GM23338 (cell line): Measurements from ENCODE around the gene GRK5. TPM values are rescaled to one million over a fixed set of nuclear protein-coding genes. Genes with fewer than 3 reads are reported as not detected.

Source experiments
- ATAC-seq: fragments of 200-7000 bp; cut with Tn5 transposase; 3 replicates; pipeline ENCODE4 v1.9.1; 2020
- DNase-seq: peaks from one replicate; pipeline ENCODE4 v3.0.0-alpha.2; 2015; ENCODE audit warnings: low spot score
- H2AFZ ChIP-seq: fragments of 200-600 bp; sonication (generic); 2 replicates; pipeline ENCODE4 v1.8.0; 2016; ENCODE audit warnings: antibody characterized with exemption, mild to moderate bottlenecking, moderate library complexity
- H3F3A ChIP-seq: fragments of 200-600 bp; sonication (generic); replicated peaks from 2 replicates; pipeline ENCODE4 v1.8.0; 2017; ENCODE audit warnings: antibody characterized with exemption, mixed run types, low read depth
- H3K27ac ChIP-seq: fragments of 200-600 bp; sonication (generic); 2 replicates; pipeline ENCODE4 v1.6.1; 2016; ENCODE audit warnings: low read depth
- H3K27me3 ChIP-seq: fragments of 200-600 bp; sonication (generic); 2 replicates; pipeline ENCODE4 v1.8.0; 2016; ENCODE audit warnings: mild to moderate bottlenecking, mixed run types, moderate library complexity; ENCODE audit not compliant: insufficient read depth
- H3K36me3 ChIP-seq: fragments of 200-600 bp; sonication (generic); 2 replicates; pipeline ENCODE4 v1.8.0; 2016; ENCODE audit warnings: mild to moderate bottlenecking; ENCODE audit not compliant: insufficient read depth
- H3K4me1 ChIP-seq: fragments of 200-600 bp; sonication (generic); 2 replicates; pipeline ENCODE4 v1.8.0; 2016; ENCODE audit warnings: mild to moderate bottlenecking, moderate library complexity; ENCODE audit not compliant: insufficient read depth
- H3K4me2 ChIP-seq: fragments of 200-600 bp; sonication (generic); 2 replicates; pipeline ENCODE4 v1.7.1; 2017; ENCODE audit warnings: mixed run types
- H3K4me3 ChIP-seq: fragments of 200-600 bp; sonication (generic); 2 replicates; pipeline ENCODE4 v1.6.1; 2016; ENCODE audit warnings: mixed run types
- H3K79me2 ChIP-seq: fragments of 200-600 bp; sonication (generic); replicated peaks from 2 replicates; pipeline ENCODE4 v1.8.0; 2017; ENCODE audit warnings: mild to moderate bottlenecking; ENCODE audit not compliant: insufficient read depth
- H3K9me2 ChIP-seq: fragments of 200-600 bp; sonication (generic); 2 replicates; pipeline ENCODE4 v1.8.0; 2017; ENCODE audit not compliant: insufficient read depth
- H4K20me1 ChIP-seq: fragments of 200-600 bp; sonication (generic); replicated peaks from 2 replicates; pipeline ENCODE4 v1.8.0; 2017; ENCODE audit warnings: mild to moderate bottlenecking; ENCODE audit not compliant: insufficient read depth
- H3K27ac Mint-ChIP-seq: 2 replicates; pipeline ENCODE4 v1.8.0; 2020; ENCODE audit warnings: inconsistent platforms, mild to moderate bottlenecking, moderate library complexity, mixed read lengths
- H3K27me3 Mint-ChIP-seq: 3 replicates; pipeline ENCODE4 v1.8.0; 2022; ENCODE audit warnings: low read depth, mild to moderate bottlenecking, moderate library complexity, mixed read lengths, inconsistent platforms; ENCODE audit not compliant: insufficient read depth, poor library complexity
- H3K36me3 Mint-ChIP-seq: 3 replicates; pipeline ENCODE4 v1.8.0; 2021; ENCODE audit warnings: low read depth, mild to moderate bottlenecking, inconsistent platforms, moderate library complexity, mixed read lengths
- H3K4me1 Mint-ChIP-seq: 3 replicates; pipeline ENCODE4 v1.8.0; 2020; ENCODE audit warnings: mild to moderate bottlenecking, inconsistent platforms, mixed read lengths
- H3K4me3 Mint-ChIP-seq: 3 replicates; pipeline ENCODE4 v1.8.0; 2021; ENCODE audit warnings: moderate library complexity, mild to moderate bottlenecking, inconsistent platforms, mixed read lengths
- H3K9me3 Mint-ChIP-seq: 3 replicates; pipeline ENCODE4 v1.8.0; 2020; ENCODE audit warnings: moderate library complexity, mild to moderate bottlenecking, inconsistent platforms, mixed read lengths
- CREB1 ChIP-seq: fragments of 250-450 bp; sonication (Bioruptor Pico); IDR thresholded peaks from 2 replicates; pipeline ENCODE4 v1.5.0; 2020; ENCODE audit warnings: low read depth, mild to moderate bottlenecking, moderate library complexity
- CTCF ChIP-seq, 2 experiments: fragments of 200-600 bp in 1 of 2; sonication (generic) in 1 of 2; conservative IDR thresholded peaks; 2 replicates each; pipeline versions ENCODE4 v1.5.1 to v1.6.1; 2016 to 2017; ENCODE audit warnings: antibody characterized with exemption in 2 of 2, low read depth in 2 of 2, mild to moderate bottlenecking in 2 of 2, moderate library complexity in 1 of 2
- ETS1 ChIP-seq: IDR thresholded peaks from 2 replicates; pipeline ENCODE4 v1.6.1; 2016; ENCODE audit warnings: antibody characterized with exemption
- EZH2 ChIP-seq: fragments of 200-600 bp; sonication (generic); IDR thresholded peaks from one replicate; pipeline ENCODE4 v1.8.0; 2017; ENCODE audit warnings: antibody characterized with exemption, mild to moderate bottlenecking, low read depth; ENCODE audit not compliant: unreplicated experiment
- EZH2phosphoT487 ChIP-seq: fragments of 200-600 bp; sonication (generic); IDR thresholded peaks from one replicate; pipeline ENCODE4 v1.8.1; 2018; ENCODE audit warnings: antibody characterized with exemption; ENCODE audit not compliant: unreplicated experiment
- JUNB ChIP-seq: IDR thresholded peaks from one replicate; pipeline ENCODE4 v1.6.1; 2016; ENCODE audit warnings: antibody characterized with exemption; ENCODE audit not compliant: unreplicated experiment
- NANOG ChIP-seq: IDR thresholded peaks from 2 replicates; pipeline ENCODE4 v1.6.1; 2016; ENCODE audit warnings: antibody characterized with exemption, borderline replicate concordance
- POLR2AphosphoS5 ChIP-seq: IDR thresholded peaks from 2 replicates; pipeline ENCODE4 v1.6.1; 2016; ENCODE audit warnings: antibody characterized with exemption, low read depth
- REST ChIP-seq: IDR thresholded peaks from one replicate; pipeline ENCODE4 v1.6.1; 2018; ENCODE audit warnings: antibody characterized with exemption; ENCODE audit not compliant: unreplicated experiment
- STAT1 ChIP-seq: IDR thresholded peaks from one replicate; pipeline ENCODE4 v1.6.1; 2016; ENCODE audit warnings: antibody characterized with exemption; ENCODE audit not compliant: unreplicated experiment
- ZNF114 ChIP-seq: fragments of 250-450 bp; sonication (Bioruptor Pico); IDR thresholded peaks from 2 replicates; pipeline ENCODE4 v1.5.0; 2020; ENCODE audit warnings: mild to moderate bottlenecking, moderate library complexity
- ZNF331 ChIP-seq: fragments of 250-450 bp; sonication (Bioruptor Pico); IDR thresholded peaks from 2 replicates; pipeline ENCODE4 v1.5.0; 2020; ENCODE audit warnings: low read depth, mild to moderate bottlenecking, moderate library complexity
- ZNF462 ChIP-seq: fragments of 250-450 bp; sonication (Bioruptor Pico); IDR thresholded peaks from 2 replicates; pipeline ENCODE4 v1.5.0; 2020; ENCODE audit warnings: mild to moderate bottlenecking, moderate library complexity
- polyA plus RNA-seq: library from polyadenylated mRNA; unstranded; fragments of >200 nt; fragmentation: Nextera tagmentation; extraction: Ambion mirVana; gene quantifications from 2 replicates; pipeline ENCODE4 v1.2.1, GENCODE V29; 2016
- total RNA-seq: library from RNA; depleted of rRNA; stranded (reverse); fragments of >200 nt; shearing (Covaris generic); gene quantifications from 2 replicates; pipeline ENCODE4 v1.2.3, GENCODE V29; 2014

GRK5 gene
- total and polyA plus RNA-seq, 2 experiments from 2014 or later: 0.53 to 2.0 TPM

GRCh38 chr10:119341459-119342301, 134.3 kb downstream of the GRK5 start:
- Mint-ChIP-seq H3K36me3 (no peaks in the 10 kb centered on the region), H3K27ac (no peak overlapping the region), H3K4me3 (no peak overlapping the region), H3K4me1 (peaks cover 4% of the 10 kb centered on the region; the same call in 2 of the 3 replicates), H3K27me3 (peaks cover 4% of the 10 kb centered on the region), H3K9me3 (no peaks in the 10 kb centered on the region)
- no peaks in the 10 kb centered on the region for H3K9me2 ChIP-seq
- ATAC-seq (no peak), DNase-seq (no peak)
- H4K20me1 ChIP-seq: no peaks in the 10 kb centered on the region
- no peak overlapping the region for H3K4me3 ChIP-seq
- H3K4me1 ChIP-seq: no peaks in the 10 kb centered on the region
- TF ChIP-seq ZNF331 (CRISPR knock-in tag): no peak
- TF ChIP-seq CTCF (conservative IDR thresholded peaks at IDR 0.05; ENCODE audit: low read depth in 2 of 2): no peak
- TF ChIP-seq NANOG: no peak
- no peak for TF ChIP-seq ETS1
- no peak for TF ChIP-seq ZNF114
- TF ChIP-seq EZH2phosphoT487: no peak
- TF ChIP-seq ZNF462 (CRISPR knock-in tag): no peak
- no peak for TF ChIP-seq POLR2AphosphoS5
- TF ChIP-seq STAT1: no peak
- TF ChIP-seq CREB1: no peak
- TF ChIP-seq EZH2: no peak
- no peak for TF ChIP-seq JUNB
- TF ChIP-seq REST: no peak
- H3F3A ChIP-seq: no peaks in the 10 kb centered on the region
- no peak overlapping the region for H2AFZ ChIP-seq
- H3K27ac ChIP-seq: no peak overlapping the region
- H3K36me3 ChIP-seq: no peaks in the 10 kb centered on the region
- no peaks in the 10 kb centered on the region for H3K79me2 ChIP-seq
- no peaks in the 10 kb centered on the region for H3K27me3 ChIP-seq
- H3K4me2 ChIP-seq: no peak overlapping the region
